Vagina (tissue), 2 donors: ENCODE measurements around the gene MBOAT7. TPM values are rescaled to one million over a fixed set of nuclear protein-coding genes. Genes with fewer than 3 reads are reported as not detected.
"Not testable (repeated sequence)": the region's sequence is repeated elsewhere in the genome, so short reads cannot be mapped to it uniquely, and the experiment has no call there.

Source experiments
- DNase-seq, 2 donors: peaks; one replicate each; pipeline ENCODE4 v3.0.0-alpha.2; 2017; ENCODE audit errors: extremely low spot score in 2 of 2
- H3K27ac ChIP-seq: fragments of 200-600 bp; sonication (generic); one replicate; pipeline ENCODE4 v1.5.1; 2019
- H3K27me3 ChIP-seq: fragments of 200-600 bp; sonication (generic); one replicate; pipeline ENCODE4 v1.5.1; 2019
- H3K36me3 ChIP-seq, 2 donors: fragments of 200-600 bp; sonication (generic); one replicate each; pipeline ENCODE4 v1.5.1; 2017 to 2019
- H3K4me1 ChIP-seq: fragments of 200-600 bp; sonication (generic); one replicate; pipeline ENCODE4 v1.5.1; 2019
- H3K4me3 ChIP-seq, 2 donors: fragments of 200-600 bp; sonication (generic); 1 replicate in 1 of 2; 2 replicates in 1 of 2; pipeline ENCODE4 v1.5.1; 2016 to 2019
- H3K9me3 ChIP-seq: fragments of 200-600 bp; sonication (generic); one replicate; pipeline ENCODE4 v1.5.1; 2019
- POLR2A ChIP-seq, 2 donors: fragments of 450-650 bp; IDR thresholded peaks; one replicate each; pipeline ENCODE4 v1.6.1; 2017; ENCODE audit warnings: antibody characterized with exemption in 2 of 2, mild to moderate bottlenecking in 2 of 2, moderate library complexity in 2 of 2
- POLR2AphosphoS5 ChIP-seq, 2 donors: sonication (generic); formaldehyde crosslinking; IDR thresholded peaks; one replicate each; pipeline ENCODE4 v1.9.0; 2017; ENCODE audit warnings: antibody characterized with exemption in 2 of 2, mild to moderate bottlenecking in 2 of 2, low read depth in 1 of 2; ENCODE audit not compliant: insufficient read depth in 1 of 2
- intact Hi-C: fragments of 100-400 bp; cut with DNase I; formaldehyde crosslinking; loops from one replicate; pipeline ENCODE4 v1.15.1; 2023
- total RNA-seq: library from RNA; depleted of rRNA; stranded (reverse); fragments of >200 nt; gene quantifications from one replicate; pipeline ENCODE4 v1.2.3, GENCODE V29; 2016
- TF ChIP-seq, protein P1 (sequence below), 3 experiments: fragments of 450-650 bp in 2 of 3; fragments of 200-600 bp in 1 of 3; sonication (generic) in 1 of 3; IDR thresholded peaks; one replicate each; pipeline ENCODE4 v1.5.1; 2017 to 2019; ENCODE audit warnings: antibody characterized with exemption in 3 of 3, mild to moderate bottlenecking in 2 of 3, moderate library complexity in 2 of 3

MBOAT7 gene
- total RNA-seq, 1 donor from 2014 or later: 76.6 TPM

- Histone ChIP-seq H3K27me3 (no peaks in the 10 kb centered on the region), H3K36me3 (peaks cover 0 to 41% of the 10 kb centered on the region in 2 donors), H3K27ac (peak overlapping the region; percentile 81), H3K4me1 (peaks cover 53% of the 10 kb centered on the region), H3K9me3 (no peaks in the 10 kb centered on the region), H3K4me3 (no peak overlapping the region)
- DNase-seq: no peak
- intact Hi-C loops: no loop called here
- TF ChIP-seq POLR2AphosphoS5 (IDR thresholded peaks at IDR 0.05; ENCODE audit: insufficient read depth in 1 of 2, low read depth in 1 of 2) (peak in 1 of 2 donors; percentile 29), POLR2A (IDR thresholded peaks at IDR 0.05) (no peak)
These were observed 19.9 kb upstream of the MBOAT7 start for GRCh38 chr19:54209058-54209810.

DNA sequence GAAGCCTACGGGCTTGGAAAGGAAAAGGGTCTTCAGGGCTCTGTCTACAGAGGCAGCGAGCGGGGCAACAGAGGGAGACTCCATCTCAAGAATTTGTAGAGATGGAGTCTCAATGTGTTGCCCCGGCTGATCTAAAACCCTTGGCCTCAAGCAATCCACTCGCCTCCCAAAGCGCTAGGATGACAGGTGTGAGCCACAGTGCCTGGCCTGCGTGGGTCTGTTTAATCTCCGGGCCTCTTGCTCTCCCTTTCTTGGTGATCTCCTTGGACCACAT lies 19.3 kb upstream of the MBOAT7 start:
- H3K36me3 ChIP-seq: peaks cover 0 to 47% of the 10 kb centered on the region in 2 donors
- H3K27me3 ChIP-seq: no peaks in the 10 kb centered on the region
- no peaks in the 10 kb centered on the region for H3K9me3 ChIP-seq
- H3K4me3 ChIP-seq: no peak overlapping the region
- TF ChIP-seq POLR2AphosphoS5 (IDR thresholded peaks at IDR 0.05; ENCODE audit: insufficient read depth in 1 of 2, low read depth in 1 of 2) (no peak), POLR2A (IDR thresholded peaks at IDR 0.05) (no peak)
- TF ChIP-seq, protein P1, sequence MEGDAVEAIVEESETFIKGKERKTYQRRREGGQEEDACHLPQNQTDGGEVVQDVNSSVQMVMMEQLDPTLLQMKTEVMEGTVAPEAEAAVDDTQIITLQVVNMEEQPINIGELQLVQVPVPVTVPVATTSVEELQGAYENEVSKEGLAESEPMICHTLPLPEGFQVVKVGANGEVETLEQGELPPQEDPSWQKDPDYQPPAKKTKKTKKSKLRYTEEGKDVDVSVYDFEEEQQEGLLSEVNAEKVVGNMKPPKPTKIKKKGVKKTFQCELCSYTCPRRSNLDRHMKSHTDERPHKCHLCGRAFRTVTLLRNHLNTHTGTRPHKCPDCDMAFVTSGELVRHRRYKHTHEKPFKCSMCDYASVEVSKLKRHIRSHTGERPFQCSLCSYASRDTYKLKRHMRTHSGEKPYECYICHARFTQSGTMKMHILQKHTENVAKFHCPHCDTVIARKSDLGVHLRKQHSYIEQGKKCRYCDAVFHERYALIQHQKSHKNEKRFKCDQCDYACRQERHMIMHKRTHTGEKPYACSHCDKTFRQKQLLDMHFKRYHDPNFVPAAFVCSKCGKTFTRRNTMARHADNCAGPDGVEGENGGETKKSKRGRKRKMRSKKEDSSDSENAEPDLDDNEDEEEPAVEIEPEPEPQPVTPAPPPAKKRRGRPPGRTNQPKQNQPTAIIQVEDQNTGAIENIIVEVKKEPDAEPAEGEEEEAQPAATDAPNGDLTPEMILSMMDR (IDR thresholded peaks at IDR 0.05): no peak
- intact Hi-C loops: no loop called here
- peaks cover 58% of the 10 kb centered on the region for H3K4me1 ChIP-seq
- peak overlapping the region; percentile 81 for H3K27ac ChIP-seq
- DNase-seq: no peak

GRCh38 chr19:54207983-54208783 lies 18.8 kb upstream of the MBOAT7 start:
- H3K36me3 ChIP-seq: peaks cover 0 to 52% of the 10 kb centered on the region in 2 donors

GRCh38 chr19:54207676-54207982 lies 18.2 kb upstream of the MBOAT7 start:
- H3K4me1 ChIP-seq: peaks cover 69% of the 10 kb centered on the region
- DNase-seq: no peak
- H3K9me3 ChIP-seq: no peaks in the 10 kb centered on the region
- intact Hi-C loops: no loop called here
- no peaks in the 10 kb centered on the region for H3K27me3 ChIP-seq
- TF ChIP-seq POLR2A (IDR thresholded peaks at IDR 0.05): no peak
- TF ChIP-seq, protein P1 (IDR thresholded peaks at IDR 0.05): no peak
- no peak for TF ChIP-seq POLR2AphosphoS5 (IDR thresholded peaks at IDR 0.05; ENCODE audit: insufficient read depth in 1 of 2, low read depth in 1 of 2)
- H3K36me3 ChIP-seq: peaks cover 0 to 57% of the 10 kb centered on the region in 2 donors
- no peak overlapping the region for H3K4me3 ChIP-seq
- peak overlapping the region; percentile 29 for H3K27ac ChIP-seq

More at GRCh38 chr19:54207983-54208783, 18.8 kb upstream of the MBOAT7 start:
- TF ChIP-seq POLR2AphosphoS5 (IDR thresholded peaks at IDR 0.05; ENCODE audit: insufficient read depth in 1 of 2, low read depth in 1 of 2) (no peak), POLR2A (IDR thresholded peaks at IDR 0.05) (no peak)
- TF ChIP-seq, protein P1 (IDR thresholded peaks at IDR 0.05): no peak
- no peaks in the 10 kb centered on the region for H3K9me3 ChIP-seq
- intact Hi-C loops: no loop called here
- peaks cover 63% of the 10 kb centered on the region for H3K4me1 ChIP-seq
- H3K27ac ChIP-seq: peak overlapping the region; percentile 81
- DNase-seq: no peak
- no peaks in the 10 kb centered on the region for H3K27me3 ChIP-seq
- H3K4me3 ChIP-seq: no peak overlapping the region

- intact Hi-C loops, H3K9me3 ChIP-seq, H3K27me3 ChIP-seq, H3K4me3 ChIP-seq, DNase-seq: not testable (repeated sequence)
- Histone ChIP-seq H3K36me3 (peaks cover 0 to 62% of the 10 kb centered on the region in 2 donors), H3K4me1 (peaks cover 73% of the 10 kb centered on the region), H3K27ac (peak overlapping the region; percentile 29)
These were observed 17.8 kb upstream of the MBOAT7 start for GRCh38 chr19:54207193-54207592.

DNA sequence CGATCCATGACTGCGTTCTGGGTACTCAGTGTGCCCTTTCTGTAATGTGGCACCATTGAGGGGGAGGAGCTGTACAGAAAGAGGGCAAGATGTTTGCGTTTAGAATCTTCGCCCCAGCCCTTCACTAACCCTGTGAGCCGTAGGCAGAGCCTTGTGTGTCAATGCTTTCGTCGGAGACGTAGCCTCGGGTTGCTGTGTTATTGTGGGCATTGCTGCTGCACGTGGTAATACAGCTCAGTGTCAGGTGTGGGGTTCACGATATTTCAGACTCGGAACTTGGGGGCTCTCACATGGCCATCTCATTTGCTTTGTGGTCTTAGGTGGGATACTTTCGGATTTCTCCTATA lies 17.4 kb upstream of the MBOAT7 start:
- H3K9me3 ChIP-seq: no peaks in the 10 kb centered on the region
- intact Hi-C loops: no loop called here
- H3K36me3 ChIP-seq: peaks cover 0 to 64% of the 10 kb centered on the region in 2 donors
- no peak overlapping the region for H3K27ac ChIP-seq
- no peak for DNase-seq
- TF ChIP-seq, protein P1 (IDR thresholded peaks at IDR 0.05): no peak
- no peak for TF ChIP-seq POLR2A (IDR thresholded peaks at IDR 0.05)
- no peak for TF ChIP-seq POLR2AphosphoS5 (IDR thresholded peaks at IDR 0.05; ENCODE audit: insufficient read depth in 1 of 2, low read depth in 1 of 2)
- no peaks in the 10 kb centered on the region for H3K27me3 ChIP-seq
- peaks cover 77% of the 10 kb centered on the region for H3K4me1 ChIP-seq
- H3K4me3 ChIP-seq: no peak overlapping the region
